Smooth muscle cell (in vitro differentiated cells): ENCODE data around the gene CPSF3. TPM values are rescaled to one million over a fixed set of nuclear protein-coding genes. Genes with fewer than 3 reads are reported as not detected.

Experiments
- DNase-seq: peaks from one replicate; lab custom pipeline; 2025; ENCODE audit not compliant: unreplicated experiment; lab: John Stamatoyannopoulos, UW
- H2AFZ ChIP-seq: fragments of 200-600 bp; sonication (generic); 2 replicates; pipeline ENCODE4 v1.6.0; 2016; ENCODE audit warnings: antibody characterized with exemption, low read depth, mild to moderate bottlenecking
- H3F3A ChIP-seq: fragments of 200-600 bp; sonication (generic); 2 replicates; pipeline ENCODE4 v1.6.0; 2017; ENCODE audit warnings: antibody characterized with exemption, low read depth
- H3K27ac ChIP-seq: fragments of 200-600 bp; sonication (generic); 2 replicates; pipeline ENCODE4 v1.5.1; 2016; ENCODE audit warnings: low read depth, mild to moderate bottlenecking
- H3K27me3 ChIP-seq: fragments of 200-600 bp; sonication (generic); 2 replicates; pipeline ENCODE4 v1.6.1; 2016; ENCODE audit warnings: low read depth, mild to moderate bottlenecking
- H3K36me3 ChIP-seq: fragments of 200-600 bp; sonication (generic); 2 replicates; pipeline ENCODE4 v1.5.1; 2016; ENCODE audit warnings: low read depth
- H3K4me1 ChIP-seq: fragments of 200-600 bp; sonication (generic); 2 replicates; pipeline ENCODE4 v1.5.1; 2016; ENCODE audit warnings: low read depth
- H3K4me2 ChIP-seq: fragments of 200-600 bp; sonication (generic); 2 replicates; pipeline ENCODE4 v1.6.0; 2016; ENCODE audit warnings: mild to moderate bottlenecking
- H3K4me3 ChIP-seq: fragments of 200-600 bp; sonication (generic); 2 replicates; pipeline ENCODE4 v1.5.1; 2016; ENCODE audit warnings: mild to moderate bottlenecking
- H3K79me2 ChIP-seq: fragments of 200-600 bp; sonication (generic); 2 replicates; pipeline ENCODE4 v1.6.0; 2016; ENCODE audit warnings: low read depth, mild to moderate bottlenecking
- H3K9ac ChIP-seq: fragments of 200-600 bp; sonication (generic); 2 replicates; pipeline ENCODE4 v1.6.0; 2016; ENCODE audit warnings: low read depth
- H3K9me3 ChIP-seq: fragments of 200-600 bp; sonication (generic); replicated peaks from 2 replicates; pipeline ENCODE4 v1.5.1; 2016; ENCODE audit warnings: low read depth
- H4K20me1 ChIP-seq: fragments of 200-600 bp; sonication (generic); 2 replicates; pipeline ENCODE4 v1.6.0; 2016; ENCODE audit warnings: low read depth
- CTCF ChIP-seq: fragments of 200-600 bp; sonication (generic); IDR thresholded peaks from 2 replicates; pipeline ENCODE4 v1.5.1; 2017; ENCODE audit warnings: borderline replicate concordance, mild to moderate bottlenecking, antibody characterized with exemption; ENCODE audit not compliant: insufficient read depth, poor library complexity, severe bottlenecking
- WGBS: methylation state at CpG from one replicate; pipeline ENCODE4 v1.1.7; 2016; ENCODE audit warnings: low lambda C conversion rate; 5-methylcytosine and 5-hydroxymethylcytosine counted together
- polyA plus RNA-seq: library from polyadenylated mRNA; unstranded; fragments of >200 nt; fragmentation: Nextera tagmentation; extraction: Ambion mirVana; gene quantifications from 2 replicates; pipeline ENCODE4 v1.2.1, GENCODE V29; 2016
- total RNA-seq: library from RNA; depleted of rRNA; stranded (reverse); fragments of >200 nt; gene quantifications from 2 replicates; pipeline ENCODE4 v1.2.3, GENCODE V29; 2014

Gene CPSF3
- total and polyA plus RNA-seq, 2 experiments from 2014 or later: 30.3 to 52.6 TPM

GRCh38 chr2:9517118-9517782 is 93.8 kb downstream of the CPSF3 start:
- no peak for TF ChIP-seq CTCF
- Histone ChIP-seq H3K4me2 (no peak overlapping the region), H3K36me3 (peaks cover 7% of the 10 kb centered on the region), H2AFZ (no peak overlapping the region), H3K9ac (no peak overlapping the region), H3K79me2 (no peaks in the 10 kb centered on the region), H4K20me1 (peaks cover 13% of the 10 kb centered on the region), H3K9me3 (no peaks in the 10 kb centered on the region), H3K27ac (no peak overlapping the region), H3K4me3 (no peak overlapping the region), H3F3A (peaks cover 3% of the 10 kb centered on the region), H3K27me3 (no peaks in the 10 kb centered on the region), H3K4me1 (no peaks in the 10 kb centered on the region)
- 96% methylated on average over 2 of the region's 2 CpGs for WGBS
- DNase-seq: no peak

DNA sequence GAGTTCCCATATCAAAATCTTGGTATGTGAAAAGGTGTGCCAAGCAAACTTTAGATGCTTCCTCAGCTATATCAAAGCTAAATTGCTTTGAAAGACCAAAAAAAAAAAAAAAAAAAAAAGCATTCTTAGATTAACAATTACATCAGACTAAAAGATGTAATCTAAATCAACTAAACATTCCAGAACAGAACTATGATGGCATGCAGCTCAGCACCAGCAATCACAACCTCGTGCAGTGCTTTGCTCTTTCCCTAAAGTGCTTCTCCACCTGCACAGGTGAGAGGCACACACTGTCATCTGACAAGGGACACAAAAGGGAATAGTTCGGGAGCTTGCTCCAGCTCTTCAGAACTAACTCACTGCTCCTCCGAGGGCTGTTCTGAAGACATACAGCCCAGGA is 94.7 kb downstream of the CPSF3 start:
- H3K27me3 ChIP-seq: no peaks in the 10 kb centered on the region
- H3K9ac ChIP-seq: no peak overlapping the region
- H3K4me1 ChIP-seq: no peaks in the 10 kb centered on the region
- H4K20me1 ChIP-seq: peaks cover 13% of the 10 kb centered on the region
- H3K4me3 ChIP-seq: no peak overlapping the region
- no peak for TF ChIP-seq CTCF
- H3K79me2 ChIP-seq: no peaks in the 10 kb centered on the region
- no peak overlapping the region for H3K4me2 ChIP-seq
- H3K27ac ChIP-seq: no peak overlapping the region
- WGBS: 92% methylated on average over 3 of the region's 3 CpGs
- peaks cover 7% of the 10 kb centered on the region for H3K36me3 ChIP-seq
- no peak for DNase-seq
- no peak overlapping the region for H2AFZ ChIP-seq
- peaks cover 3% of the 10 kb centered on the region for H3F3A ChIP-seq
- H3K9me3 ChIP-seq: no peaks in the 10 kb centered on the region

- Histone ChIP-seq H3K9ac (no peak overlapping the region), H3K4me2 (no peak overlapping the region), H3K4me3 (no peak overlapping the region), H3K27ac (no peak overlapping the region), H3K36me3 (peaks cover 7% of the 10 kb centered on the region), H3F3A (peaks cover 3% of the 10 kb centered on the region), H3K79me2 (no peaks in the 10 kb centered on the region), H4K20me1 (peaks cover 13% of the 10 kb centered on the region), H3K4me1 (no peaks in the 10 kb centered on the region), H2AFZ (no peak overlapping the region), H3K9me3 (no peaks in the 10 kb centered on the region), H3K27me3 (no peaks in the 10 kb centered on the region)
- WGBS: 99% methylated on average over 7 of the region's 7 CpGs
- no peak for TF ChIP-seq CTCF
- no peak for DNase-seq
Observed at GRCh38 chr2:9518780-9519179, 95.3 kb downstream of the CPSF3 start.

DNA sequence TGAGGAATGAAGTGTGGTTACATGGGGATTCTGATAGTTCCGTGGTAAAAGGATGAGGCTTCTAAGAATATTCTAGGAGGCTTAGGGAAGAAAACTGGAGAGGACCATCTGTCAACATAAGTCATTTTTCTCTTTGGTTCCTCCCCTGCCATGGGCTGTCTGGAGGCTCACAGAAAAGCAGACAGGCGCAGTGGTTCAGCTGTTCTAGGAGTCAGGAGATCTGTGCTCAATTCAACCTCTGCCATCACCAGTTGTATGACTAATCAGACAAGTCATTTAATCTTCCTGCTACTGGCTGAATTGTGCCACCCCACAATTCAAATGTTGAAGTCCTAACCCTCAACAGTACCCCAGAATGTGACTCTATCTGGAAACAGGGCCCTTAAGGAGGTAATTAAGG is 95.8 kb downstream of the CPSF3 start:
- Histone ChIP-seq H3K9me3 (no peaks in the 10 kb centered on the region), H3K4me3 (no peak overlapping the region), H3F3A (peaks cover 3% of the 10 kb centered on the region), H3K27ac (no peak overlapping the region), H3K9ac (no peak overlapping the region), H3K27me3 (no peaks in the 10 kb centered on the region), H4K20me1 (peaks cover 13% of the 10 kb centered on the region), H3K4me2 (no peak overlapping the region), H3K4me1 (no peaks in the 10 kb centered on the region), H3K79me2 (no peaks in the 10 kb centered on the region), H2AFZ (no peak overlapping the region), H3K36me3 (peaks cover 7% of the 10 kb centered on the region)
- no peak for TF ChIP-seq CTCF
- no peak for DNase-seq
- WGBS: 89% methylated on average over 2 of the region's 2 CpGs
